K562 (cell line): Measurements from ENCODE around the gene THAP8. TPM values are rescaled to one million over a fixed set of nuclear protein-coding genes. Genes with fewer than 3 reads are reported as not detected.

Experiments
- ARNT ChIP-seq, 2 experiments: fragments of 450-650 bp; IDR thresholded peaks; 2 replicates each; pipeline ENCODE4 v1.6.1; 2016; ENCODE audit warnings: mild to moderate bottlenecking in 1 of 2
- FUS ChIP-seq: fragments of 200-400 bp; formaldehyde crosslinking; optimal IDR thresholded peaks from 2 replicates; pipeline ENCODE3; 2017; ENCODE audit warnings: low read depth, low read length
- HMGN3 ChIP-seq: IDR thresholded peaks from 2 replicates; pipeline ENCODE4 v1.6.1; 2011; ENCODE audit warnings: borderline replicate concordance, low read depth, mild to moderate bottlenecking, mixed read lengths, low read length; ENCODE audit not compliant: insufficient read length; ENCODE audit errors: extremely low read depth
- LARP7 ChIP-seq: fragments of 450-650 bp; IDR thresholded peaks from 2 replicates; pipeline ENCODE4 v1.6.1; 2016
- MEIS2 ChIP-seq: fragments of 450-650 bp; IDR thresholded peaks from 2 replicates; pipeline ENCODE4 v1.6.1; 2014; ENCODE audit warnings: mild to moderate bottlenecking; ENCODE audit not compliant: partially characterized antibody
- NCOA4 ChIP-seq: fragments of 450-650 bp; IDR thresholded peaks from 2 replicates; pipeline ENCODE4 v1.6.1; 2018; ENCODE audit warnings: mild to moderate bottlenecking; ENCODE audit not compliant: partially characterized antibody
- PHF20 ChIP-seq: fragments of 450-650 bp; IDR thresholded peaks from 2 replicates; pipeline ENCODE4 v1.6.1; 2018; ENCODE audit not compliant: partially characterized antibody
- POLR2AphosphoS5 ChIP-seq: IDR thresholded peaks from 2 replicates; pipeline ENCODE4 v1.6.1; 2011; ENCODE audit warnings: mild to moderate bottlenecking, low read depth, low read length, moderate library complexity; ENCODE audit not compliant: control insufficient read depth, insufficient read depth
- POLR2B ChIP-seq: fragments of 450-650 bp; IDR thresholded peaks from 2 replicates; pipeline ENCODE4 v1.6.1; 2018; ENCODE audit warnings: low read depth; ENCODE audit not compliant: partially characterized antibody
- SAP30 ChIP-seq: fragments of 200-600 bp; sonication (generic); IDR thresholded peaks from 2 replicates; pipeline ENCODE4 v1.6.1; 2012; ENCODE audit warnings: borderline replicate concordance, low read depth, mild to moderate bottlenecking, moderate library complexity, low read length, control low read depth, inconsistent platforms; ENCODE audit not compliant: insufficient read depth, poor library complexity, severe bottlenecking
- SP2 ChIP-seq: IDR thresholded peaks from 2 replicates; pipeline ENCODE4 v1.6.1; 2011; ENCODE audit warnings: mild to moderate bottlenecking, low read depth, low read length, moderate library complexity; ENCODE audit not compliant: poor library complexity, severe bottlenecking; ENCODE audit errors: extremely low read depth
- SRSF1 ChIP-seq: fragments of 200-400 bp; formaldehyde crosslinking; IDR thresholded peaks from 2 replicates; pipeline ENCODE4 v1.6.1; 2017; ENCODE audit warnings: mild to moderate bottlenecking, low read depth, low read length, moderate library complexity
- TAF1 ChIP-seq: IDR thresholded peaks from 2 replicates; pipeline ENCODE4 v1.6.1; 2011; ENCODE audit warnings: mild to moderate bottlenecking, low read length, moderate library complexity; ENCODE audit not compliant: insufficient read depth, control insufficient read depth, severe bottlenecking; ENCODE audit errors: extremely low read depth
- ZBTB43 ChIP-seq: sonication (generic); formaldehyde crosslinking; IDR thresholded peaks from 2 replicates; pipeline ENCODE4 v1.8.0; 2023; ENCODE audit warnings: mild to moderate bottlenecking, missing genetic modification reagents
- ZFP36 ChIP-seq: fragments of 150-350 bp; IDR thresholded peaks from 2 replicates; pipeline ENCODE4 v1.6.1; 2018; ENCODE audit warnings: low read length, low read depth; ENCODE audit not compliant: partially characterized antibody
- ZNF12 ChIP-seq: sonication (generic); formaldehyde crosslinking; IDR thresholded peaks from 2 replicates; pipeline ENCODE4 v1.4.0; 2020; ENCODE audit warnings: mild to moderate bottlenecking, missing genetic modification reagents
- ZNF197 ChIP-seq: fragments of 200-800 bp; sonication (Bioruptor generic); IDR thresholded peaks from 2 replicates; pipeline ENCODE4 v1.6.1; 2016; ENCODE audit warnings: low read depth, missing genetic modification characterization, missing compliant biosample characterization
- ZNF583 ChIP-seq: fragments of 250-450 bp; sonication (Bioruptor Pico); IDR thresholded peaks from 2 replicates; pipeline ENCODE4 v1.4.0; 2020
- ZNF696 ChIP-seq: fragments of 250-450 bp; sonication (Bioruptor Pico); conservative IDR thresholded peaks from 2 replicates; pipeline ENCODE4 v1.4.0; 2020; ENCODE audit warnings: mild to moderate bottlenecking, moderate library complexity
- polyA plus RNA-seq, 8 experiments: library from polyadenylated mRNA; depleted of rRNA in 4 of 8; stranded (reverse) in 5 of 8; unstranded in 3 of 8; fragments of >200 nt; fragmentation: Nextera tagmentation in 2 of 8; fragmentation: Illumina TruSeq in 1 of 8; extraction: Ambion mirVana in 2 of 8; extraction: Trizol in 1 of 8; gene quantifications; 2 replicates each; pipeline versions ENCODE4 v1.2.1 to v1.2.3, GENCODE V29; 2011 to 2014; ENCODE audit warnings: inconsistent platforms in 1 of 8, missing spikeins in 1 of 8
- total RNA-seq, 7 experiments: library from RNA; depleted of rRNA in 6 of 7; stranded (reverse); fragments of >200 nt in 6 of 7; fragmentation: Illumina TruSeq in 2 of 7; extraction: Trizol in 2 of 7; gene quantifications; 2 replicates each; pipeline versions ENCODE4 v1.2.1 to v1.2.3, GENCODE V29; 2011 to 2021; ENCODE audit warnings: low replicate concordance in 1 of 7
- TF ChIP-seq, protein P1 (sequence below): sonication (generic); formaldehyde crosslinking; IDR thresholded peaks from 2 replicates; pipeline ENCODE4 v1.8.0; 2022; ENCODE audit warnings: missing genetic modification reagents, mild to moderate bottlenecking, moderate library complexity, borderline replicate concordance
- TF ChIP-seq, protein P2 (sequence below): IDR thresholded peaks from 2 replicates; pipeline ENCODE4 v1.6.1; 2012; ENCODE audit warnings: low read depth, low read length, improper control_type of control experiment, borderline replicate concordance

Gene THAP8
- total and polyA plus RNA-seq, 9 of the 15 experiments (the other 6 are each of a cell fraction or from before 2014, with no cell fraction given), result 0.11 to 2.0 (median 0.94) TPM

DNA sequence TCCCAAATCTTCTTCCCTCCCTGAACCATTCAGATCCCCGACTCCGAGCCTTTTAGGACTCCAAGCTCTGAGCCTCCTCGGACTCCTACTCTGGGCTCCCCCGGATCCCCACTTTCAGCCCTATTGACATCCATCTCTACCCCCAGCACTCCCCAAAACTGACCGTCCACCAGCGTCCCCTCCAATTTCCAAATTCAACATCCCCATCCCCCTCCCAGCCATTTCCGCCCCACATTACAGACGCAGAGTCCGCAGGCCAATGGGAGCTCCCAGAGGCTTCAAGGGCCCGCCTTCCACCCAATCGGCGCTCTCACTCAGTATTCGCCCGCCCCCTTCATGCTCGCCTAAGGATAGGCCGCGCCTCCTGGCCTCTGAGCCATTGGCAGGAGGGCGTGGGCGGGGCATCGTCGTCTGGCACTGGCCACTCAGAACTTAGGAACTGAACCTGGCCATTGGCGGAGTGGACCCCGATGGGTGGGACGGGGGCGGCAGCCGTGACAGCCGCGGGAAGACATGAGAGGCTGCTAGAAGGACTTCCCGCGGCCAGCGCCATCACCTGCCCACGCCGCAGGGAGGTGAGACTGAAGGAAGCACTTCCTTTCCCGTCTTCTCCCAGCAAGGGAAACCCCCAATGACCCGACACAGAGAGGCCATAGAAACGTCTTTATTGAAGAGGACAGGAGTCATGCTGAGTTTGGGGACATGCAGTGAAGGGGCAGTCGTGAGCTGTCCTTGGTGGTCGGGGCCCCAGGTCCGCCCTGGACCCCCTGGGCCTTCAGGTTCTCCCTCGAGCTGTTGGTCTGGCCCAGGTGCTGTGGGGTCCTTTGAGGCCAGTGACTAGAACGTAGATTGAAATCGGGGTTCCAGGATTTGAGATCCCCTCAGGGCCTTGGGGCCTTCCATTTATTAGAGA is 39.8 kb downstream of the THAP8 start, which contains the start of gene ALKBH6 (continued):
- TF ChIP-seq FUS (no peak), ZNF696 (CRISPR knock-in tag) (no peak), HMGN3 (peak; percentile 78), NCOA4 (no peak), ZNF12 (0 out of 2 replicates have a peak, but pooled peaks have one; percentile 50), SP2 (peak; percentile 82), PHF20 (peak; percentile 88), SRSF1 (no peak), ZNF197 (CRISPR knock-in tag) (no peak), POLR2B (peak; percentile 26), SAP30 (peak; percentile 85), LARP7 (no peak), ZFP36 (no peak), TAF1 (peak; percentile 69), ARNT (IDR thresholded peaks at IDR 0.05) (no peak), ZBTB43 (CRISPR knock-in tag) (no peak), ZNF583 (CRISPR knock-in tag) (no peak), POLR2AphosphoS5 (peak; percentile 14), MEIS2 (peak; percentile 71)
- TF ChIP-seq, protein P1, sequence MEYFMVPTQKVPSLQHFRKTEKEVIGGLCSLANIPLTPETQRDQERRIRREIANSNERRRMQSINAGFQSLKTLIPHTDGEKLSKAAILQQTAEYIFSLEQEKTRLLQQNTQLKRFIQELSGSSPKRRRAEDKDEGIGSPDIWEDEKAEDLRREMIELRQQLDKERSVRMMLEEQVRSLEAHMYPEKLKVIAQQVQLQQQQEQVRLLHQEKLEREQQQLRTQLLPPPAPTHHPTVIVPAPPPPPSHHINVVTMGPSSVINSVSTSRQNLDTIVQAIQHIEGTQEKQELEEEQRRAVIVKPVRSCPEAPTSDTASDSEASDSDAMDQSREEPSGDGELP, result peak; percentile 67; the same call in 1 of the 2 replicates
- TF ChIP-seq, protein P2, sequence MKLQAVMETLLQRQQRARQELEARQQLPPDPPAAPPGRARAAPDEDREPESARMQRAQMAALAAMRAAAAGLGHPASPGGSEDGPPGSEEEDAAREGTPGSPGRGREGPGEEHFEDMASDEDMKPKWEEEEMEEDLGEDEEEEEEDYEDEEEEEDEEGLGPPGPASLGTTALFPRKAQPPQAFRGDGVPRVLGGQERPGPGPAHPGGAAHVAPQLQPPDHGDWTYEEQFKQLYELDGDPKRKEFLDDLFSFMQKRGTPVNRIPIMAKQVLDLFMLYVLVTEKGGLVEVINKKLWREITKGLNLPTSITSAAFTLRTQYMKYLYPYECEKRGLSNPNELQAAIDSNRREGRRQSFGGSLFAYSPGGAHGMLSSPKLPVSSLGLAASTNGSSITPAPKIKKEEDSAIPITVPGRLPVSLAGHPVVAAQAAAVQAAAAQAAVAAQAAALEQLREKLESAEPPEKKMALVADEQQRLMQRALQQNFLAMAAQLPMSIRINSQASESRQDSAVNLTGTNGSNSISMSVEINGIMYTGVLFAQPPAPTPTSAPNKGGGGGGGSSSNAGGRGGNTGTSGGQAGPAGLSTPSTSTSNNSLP, result peak; percentile 69; the same call in 1 of the 2 replicates
